ENCODE results near the gene TGFBR3L. TPM values are rescaled to one million over a fixed set of nuclear protein-coding genes. Genes with fewer than 3 reads are reported as not detected.
A peak's percentile ranks its signal among the peaks of the same experiment; 100 is the strongest.

TGFBR3L gene
- total and polyA plus RNA-seq, 2 of the 8 experiments (the other 6 are each of a cell fraction or from before 2014, with no cell fraction given): 3.1 to 3.7 TPM

GRCh38 chr19:7887408-7888144 is 27.1 kb upstream of the TGFBR3L start:
- H3K4ac ChIP-seq (replicated peaks; ENCODE audit: insufficient read length, low read depth, low read length): no peak overlapping the region
- H2BK20ac ChIP-seq (ENCODE audit: low read length): no peak overlapping the region
- H3K23me2 ChIP-seq (ENCODE audit: low read depth, low read length): peaks cover 5% of the 10 kb centered on the region; the same call in 1 of the 2 replicates
- no peaks in the 10 kb centered on the region for H4K20me1 ChIP-seq (replicated peaks in 1 of 2; ENCODE audit: control insufficient read depth in 1 of 2, insufficient read depth in 2 of 2, low read length in 2 of 2)
- H3K14ac ChIP-seq (ENCODE audit: insufficient read length): no peak overlapping the region
- H3K27me3 ChIP-seq (replicated peaks in 1 of 4; ENCODE audit: control insufficient read depth in 3 of 4, extremely low read depth in 1 of 4, insufficient read depth in 3 of 4, low read length in 3 of 4): peaks cover 0 to 4% (median 3%) of the 10 kb centered on the region in 4 experiments; a peak in 4 of 7 replicates
- H3K27ac ChIP-seq (ENCODE audit: low read depth, low read length): no peak overlapping the region
- peaks cover 0 to 7% (median 5%) of the 10 kb centered on the region in 4 experiments; a peak in 4 of 7 replicates for H3K4me1 ChIP-seq (replicated peaks in 1 of 4; ENCODE audit: control insufficient read depth in 3 of 4, insufficient read depth in 4 of 4, low read length in 3 of 4)
- DNase-seq (ENCODE audit: low read depth in 1 of 2, low spot score in 2 of 2): no peak
- 0 out of 2 replicates have a peak overlapping the region, but pooled peaks have one; percentile 60 for H3K18ac ChIP-seq (ENCODE audit: extremely low read depth, low read length)
- CTCF ChIA-PET (ENCODE audit: partially characterized antibody): interaction anchor here (0.5 to 3.2 kb wide), 8 partner anchors 13 to 308 kb away, joined by 3 to 21 read pairs (median 4); no protein-coding TSS in a partner anchor
- H4K8ac ChIP-seq (ENCODE audit: extremely low read depth, insufficient read depth, low read length): peak overlapping the region; percentile 71
- WGBS, 2 experiments (ENCODE audit: extremely low coverage in 1 of 2, insufficient coverage in 1 of 2, insufficient read length in 1 of 2, insufficient replicate concordance in 2 of 2, low coverage in 1 of 2, low lambda C conversion rate in 2 of 2, missing lambda C conversion rate in 1 of 2): 78% methylated on average over 9 of the region's 16 CpGs; no CpG with 5 or more reads in 1 of the 2 experiments
- H3K4me3 ChIP-seq (ENCODE audit: extremely low read depth in 1 of 4, insufficient read depth in 2 of 4, low read depth in 3 of 4, low read length in 4 of 4): peak overlapping the region in 1 of 4 experiments; percentile 69; a peak in 2 of 8 replicates
- H4K5ac ChIP-seq (ENCODE audit: insufficient read length, low read depth, low read length): no peak overlapping the region
- no peak overlapping the region for H2BK5ac ChIP-seq (ENCODE audit: low read depth, low read length)
- H3K36me3 ChIP-seq (ENCODE audit: control insufficient read depth in 2 of 4, insufficient read depth in 4 of 4, low read length in 3 of 4): no peaks in the 10 kb centered on the region
- H3K79me2 ChIP-seq (ENCODE audit: control insufficient read depth in 1 of 2, insufficient read depth in 2 of 2, low read length in 2 of 2): no peaks in the 10 kb centered on the region
- no peak overlapping the region for H2BK12ac ChIP-seq (ENCODE audit: low read depth, low read length)
- no peak overlapping the region for H2AK5ac ChIP-seq (ENCODE audit: low read depth, low read length)
- no peaks in the 10 kb centered on the region for H3K9me3 ChIP-seq (ENCODE audit: insufficient read depth in 2 of 2, low read depth in 1 of 2, low read length in 1 of 2)
- POLR2A ChIA-PET (ENCODE audit: partially characterized antibody): interaction anchor here (1.2 to 1.9 kb wide), 6 partner anchors 10 to 42 kb away, joined by 3 to 9 read pairs (median 6); partner anchors contain the start of gene PRR36
- no peak overlapping the region for H3K23ac ChIP-seq (ENCODE audit: insufficient read length)
- no peak overlapping the region for H3K9ac ChIP-seq (replicated peaks in 1 of 4; ENCODE audit: extremely low read depth in 1 of 4, low read depth in 3 of 4, low read length in 3 of 4)
- peak overlapping the region; percentile 55 to 73; a peak in 3 of 4 replicates for H3K4me2 ChIP-seq (ENCODE audit: insufficient read depth in 1 of 2, low read depth in 2 of 2, low read length in 2 of 2)
- no peaks in the 10 kb centered on the region for H3K79me1 ChIP-seq (ENCODE audit: low read depth, low read length)
- H2BK15ac ChIP-seq (ENCODE audit: low read length): no peak overlapping the region; the same call in 1 of the 2 replicates
- peak overlapping the region; percentile 93; the same call in 1 of the 2 replicates for H2AFZ ChIP-seq (ENCODE audit: low read length)
- no peak overlapping the region for H2BK120ac ChIP-seq (replicated peaks; ENCODE audit: low read depth, low read length)
- no peak for FAIRE-seq
- no peak overlapping the region for H4K91ac ChIP-seq (replicated peaks; ENCODE audit: insufficient read length, low read length)
- H3K56ac ChIP-seq (replicated peaks; ENCODE audit: insufficient read length, low read depth, low read length): no peak overlapping the region
- TF ChIP-seq CEBPB (IDR thresholded peaks at IDR 0.05; ENCODE audit: low read depth, low read length) (no peak), MAX (IDR thresholded peaks at IDR 0.05) (no peak), TAF7 (optimal IDR thresholded peaks at IDR 0.05; ENCODE audit: borderline replicate concordance, low read depth, low read length) (no peak), EGR1 (IDR thresholded peaks at IDR 0.05; ENCODE audit: borderline replicate concordance, low read depth, low read length) (no peak), SP4 (IDR thresholded peaks at IDR 0.05; ENCODE audit: low read length) (no peak), POU5F1 (IDR thresholded peaks at IDR 0.05; ENCODE audit: low read depth, low read length) (no peak), SRF (IDR thresholded peaks at IDR 0.05; ENCODE audit: low read depth, low read length) (no peak), CTCF (IDR thresholded peaks at IDR 0.05; ENCODE audit: control extremely low read depth in 1 of 3, insufficient read depth in 1 of 3, low read depth in 1 of 3, low read length in 3 of 3) (no peak), EP300 (IDR thresholded peaks at IDR 0.05; ENCODE audit: borderline replicate concordance in 1 of 2, low read depth in 2 of 2, low read length in 2 of 2) (no peak)

All from H1 (cell line).